H9 (cell line): ENCODE measurements around the gene FAM117A. TPM values are rescaled to one million over a fixed set of nuclear protein-coding genes. Genes with fewer than 3 reads are reported as not detected.

Source experiments
- DNase-seq: peaks from one replicate; pipeline ENCODE4 v3.0.0-alpha.2; 2017
- H2AFZ ChIP-seq: one replicate; pipeline ENCODE4 v1.6.1; 2013; ENCODE audit warnings: mild to moderate bottlenecking, low read length, control low read depth, moderate library complexity
- H2AK5ac ChIP-seq: 2 replicates; pipeline ENCODE4 v1.6.1; 2013; ENCODE audit warnings: low read length, control low read depth, mixed read lengths; ENCODE audit not compliant: insufficient read length
- H2BK120ac ChIP-seq: one replicate; pipeline ENCODE4 v1.6.1; 2013; ENCODE audit warnings: low read depth, mild to moderate bottlenecking, low read length, control low read depth, inconsistent platforms; ENCODE audit not compliant: poor library complexity, severe bottlenecking
- H2BK12ac ChIP-seq: 2 replicates; pipeline ENCODE4 v1.6.1; 2013; ENCODE audit warnings: low read length, control low read depth, mixed read lengths, low read depth; ENCODE audit not compliant: insufficient read length
- H2BK15ac ChIP-seq: 2 replicates; pipeline ENCODE4 v1.6.1; 2013; ENCODE audit warnings: low read depth, low read length, control low read depth
- H2BK20ac ChIP-seq: one replicate; pipeline ENCODE4 v1.6.1; 2013; ENCODE audit warnings: low read depth, mild to moderate bottlenecking, low read length, control low read depth, inconsistent platforms; ENCODE audit not compliant: poor library complexity, severe bottlenecking
- H2BK5ac ChIP-seq: 2 replicates; pipeline ENCODE4 v1.6.1; 2013; ENCODE audit warnings: low read length, control low read depth, mixed read lengths; ENCODE audit not compliant: insufficient read length
- H3K14ac ChIP-seq: 2 replicates; pipeline ENCODE4 v1.6.1; 2013; ENCODE audit warnings: low read length, control low read depth; ENCODE audit not compliant: insufficient read depth
- H3K18ac ChIP-seq: 2 replicates; pipeline ENCODE4 v1.6.1; 2013; ENCODE audit warnings: low read depth, mild to moderate bottlenecking, mixed read lengths, low read length, control low read depth; ENCODE audit not compliant: insufficient read length
- H3K23ac ChIP-seq: 2 replicates; pipeline ENCODE4 v1.6.1; 2013; ENCODE audit warnings: low read length, control low read depth, mixed read lengths, low read depth; ENCODE audit not compliant: insufficient read length
- H3K23me2 ChIP-seq: 2 replicates; pipeline ENCODE4 v1.6.1; 2013; ENCODE audit warnings: low read depth, mild to moderate bottlenecking, mixed read lengths, low read length, control low read depth; ENCODE audit not compliant: insufficient read length, poor library complexity, severe bottlenecking
- H3K27ac ChIP-seq: 2 replicates; pipeline ENCODE4 v1.5.1; 2013; ENCODE audit warnings: low read length, control low read depth, mixed read lengths, low read depth; ENCODE audit not compliant: insufficient read length
- H3K27me3 ChIP-seq: 2 replicates; pipeline ENCODE4 v1.6.1; 2013; ENCODE audit warnings: low read length, control low read depth, inconsistent platforms; ENCODE audit not compliant: insufficient read depth
- H3K4ac ChIP-seq: 2 replicates; pipeline ENCODE4 v1.6.1; 2013; ENCODE audit warnings: low read depth, mild to moderate bottlenecking, control low read depth, inconsistent platforms, low read length, moderate library complexity
- H3K4me1 ChIP-seq: 2 replicates; pipeline ENCODE4 v1.6.1; 2013; ENCODE audit warnings: low read length, control low read depth, inconsistent platforms; ENCODE audit not compliant: insufficient read depth
- H3K4me2 ChIP-seq: 2 replicates; pipeline ENCODE4 v1.6.1; 2013; ENCODE audit warnings: low read length, control low read depth, mixed read lengths; ENCODE audit not compliant: insufficient read length, insufficient read depth
- H3K56ac ChIP-seq: 2 replicates; pipeline ENCODE4 v1.6.1; 2013; ENCODE audit warnings: low read depth, mild to moderate bottlenecking, mixed read lengths, low read length, control low read depth; ENCODE audit not compliant: insufficient read length
- H3K79me1 ChIP-seq: 2 replicates; pipeline ENCODE4 v1.6.1; 2013; ENCODE audit warnings: low read depth, mild to moderate bottlenecking, moderate library complexity, low read length, control low read depth, inconsistent platforms; ENCODE audit not compliant: insufficient read depth, poor library complexity, severe bottlenecking
- H3K79me2 ChIP-seq: 2 replicates; pipeline ENCODE4 v1.6.1; 2013; ENCODE audit warnings: low read length, control low read depth, inconsistent platforms; ENCODE audit not compliant: insufficient read depth
- H3K9ac ChIP-seq: 2 replicates; pipeline ENCODE4 v1.6.1; 2013; ENCODE audit warnings: low read length, control low read depth, mixed read lengths; ENCODE audit not compliant: insufficient read length; ENCODE audit errors: extremely low read depth
- H3K9me3 ChIP-seq: one replicate; pipeline ENCODE4 v1.6.1; 2013; ENCODE audit warnings: low read depth, low read length, inconsistent platforms; ENCODE audit not compliant: control insufficient read depth
- H3T11ph ChIP-seq: one replicate; pipeline ENCODE4 v1.6.1; 2013; ENCODE audit warnings: mild to moderate bottlenecking, low read length, control low read depth, inconsistent platforms
- H4K20me1 ChIP-seq: one replicate; pipeline ENCODE4 v1.6.1; 2013; ENCODE audit not compliant: control insufficient read depth, insufficient read length, insufficient read depth
- H4K5ac ChIP-seq: 2 replicates; pipeline ENCODE4 v1.6.1; 2013; ENCODE audit warnings: low read depth, mild to moderate bottlenecking, mixed read lengths, low read length, control low read depth; ENCODE audit not compliant: insufficient read length
- H4K8ac ChIP-seq: replicated peaks from 2 replicates; pipeline ENCODE4 v1.6.1; 2013; ENCODE audit warnings: low read length, control low read depth, mixed read lengths, low read depth; ENCODE audit not compliant: insufficient read length
- H4K91ac ChIP-seq: 2 replicates; pipeline ENCODE4 v1.6.1; 2013; ENCODE audit warnings: low read depth, mild to moderate bottlenecking, moderate library complexity, mixed read lengths, low read length, control low read depth; ENCODE audit not compliant: insufficient read length
- H3K27ac Mint-ChIP-seq, 3 experiments: 2 replicates in 2 of 3; 3 replicates in 1 of 3; pipeline ENCODE4 v1.8.0; 2020 to 2021; ENCODE audit warnings: mixed read lengths in 3 of 3, mild to moderate bottlenecking in 1 of 3, moderate library complexity in 1 of 3
- H3K27me3 Mint-ChIP-seq: 2 replicates; pipeline ENCODE4 v1.8.0; 2021; ENCODE audit warnings: low read depth, mild to moderate bottlenecking, moderate library complexity, mixed read lengths
- H3K36me3 Mint-ChIP-seq, 3 experiments: 2 replicates in 2 of 3; 3 replicates in 1 of 3; pipeline ENCODE4 v1.8.0; 2020 to 2021; ENCODE audit warnings: low read depth in 3 of 3, mixed read lengths in 3 of 3; ENCODE audit not compliant: insufficient read depth in 1 of 3
- H3K4me1 Mint-ChIP-seq, 2 experiments: 2 replicates each; pipeline ENCODE4 v1.8.0; 2020; ENCODE audit warnings: mixed read lengths in 2 of 2
- H3K4me3 Mint-ChIP-seq, 2 experiments: 2 replicates in 1 of 2; 3 replicates in 1 of 2; pipeline ENCODE4 v1.8.0; 2020 to 2021; ENCODE audit warnings: mild to moderate bottlenecking in 2 of 2, mixed read lengths in 2 of 2, moderate library complexity in 1 of 2
- H3K9me3 Mint-ChIP-seq, 2 experiments: 2 replicates in 1 of 2; 3 replicates in 1 of 2; pipeline ENCODE4 v1.8.0; 2020; ENCODE audit warnings: mild to moderate bottlenecking in 2 of 2, mixed read lengths in 2 of 2, moderate library complexity in 1 of 2
- WGBS: extraction: QIAGEN DNeasy Blood & Tissue Kit; methylation state at CpG from one replicate; pipeline ENCODE4 v1.1.7; 2013; ENCODE audit warnings: missing lambda C conversion rate, low lambda C conversion rate, mixed read lengths; ENCODE audit not compliant: insufficient read length; ENCODE audit errors: extremely low coverage; 5-methylcytosine and 5-hydroxymethylcytosine counted together
- total RNA-seq: library from RNA; stranded (reverse); gene quantifications from 2 replicates; pipeline ENCODE4 v1.2.1, GENCODE V29; 2021
- TF ChIP-seq, protein P1 (sequence below): fragments of 200-600 bp; sonication (generic); conservative IDR thresholded peaks from 3 replicates; pipeline ENCODE4 v1.8.0; 2021; ENCODE audit warnings: antibody characterized with exemption, mild to moderate bottlenecking

FAM117A gene
- total RNA-seq, 1 experiment from 2014 or later: 21.1 TPM

DNA sequence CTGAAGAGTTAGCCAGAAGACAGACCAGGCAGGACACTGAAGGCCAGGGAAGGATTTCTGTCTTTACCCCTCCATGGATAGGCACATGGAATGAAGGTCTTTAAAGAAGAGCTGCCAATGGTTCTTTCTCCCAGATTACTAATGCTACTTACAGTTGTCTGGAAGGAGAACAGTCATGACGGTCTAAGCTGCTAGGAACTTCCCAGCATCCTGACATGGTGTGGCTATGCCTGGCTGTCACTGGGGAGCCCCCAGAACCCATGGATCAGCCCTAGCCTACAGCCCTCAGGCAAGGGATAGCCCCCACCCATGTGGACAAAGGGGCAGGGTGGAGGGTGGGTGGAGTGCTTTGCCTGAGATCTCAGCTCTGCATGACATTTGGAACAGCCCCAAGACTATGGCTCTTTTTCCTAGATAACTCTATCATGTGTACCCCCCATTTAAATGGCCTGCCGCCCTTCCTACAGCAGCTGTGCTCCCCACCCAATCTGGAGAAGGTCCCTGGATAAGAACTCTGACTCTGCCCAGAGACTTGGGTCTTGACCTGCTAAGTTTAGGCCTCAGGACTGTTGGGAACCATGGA, 15.3 kb upstream of the FAM117A start:
- Histone ChIP-seq H3K9ac (no peak overlapping the region), H4K91ac (no peak overlapping the region), H3K4me1 (no peaks in the 10 kb centered on the region; the same call in 1 of the 2 replicates), H3K23ac (no peak overlapping the region), H2BK12ac (no peak overlapping the region), H3K18ac (no peak overlapping the region), H3K79me2 (no peaks in the 10 kb centered on the region), H2BK15ac (no peak overlapping the region), H3K27me3 (no peaks in the 10 kb centered on the region; the same call in 1 of the 2 replicates), H2BK120ac (no peak overlapping the region), H3K14ac (no peak overlapping the region), H3K56ac (no peak overlapping the region), H2AFZ (no peak overlapping the region), H3K9me3 (no peaks in the 10 kb centered on the region), H3K27ac (no peak overlapping the region), H4K5ac (no peak overlapping the region), H2BK5ac (no peak overlapping the region), H3K4me2 (no peak overlapping the region), H2AK5ac (no peak overlapping the region), H2BK20ac (no peak overlapping the region), H3K4ac (no peak overlapping the region), H3T11ph (no peak overlapping the region), H3K79me1 (no peaks in the 10 kb centered on the region), H4K20me1 (no peaks in the 10 kb centered on the region), H3K23me2 (no peaks in the 10 kb centered on the region), H4K8ac (no peak overlapping the region)
- Mint-ChIP-seq H3K36me3 (no peaks in the 10 kb centered on the region), H3K27ac (no peak overlapping the region), H3K9me3 (no peaks in the 10 kb centered on the region), H3K4me3 (no peak overlapping the region), H3K4me1 (peaks cover 3 to 6% of the 10 kb centered on the region in 2 experiments; a peak in 3 of 4 replicates), H3K27me3 (peaks cover 4% of the 10 kb centered on the region)
- no peak for DNase-seq
- WGBS: no CpG with 5 or more reads among the region's 2 CpGs
- TF ChIP-seq, protein P1, sequence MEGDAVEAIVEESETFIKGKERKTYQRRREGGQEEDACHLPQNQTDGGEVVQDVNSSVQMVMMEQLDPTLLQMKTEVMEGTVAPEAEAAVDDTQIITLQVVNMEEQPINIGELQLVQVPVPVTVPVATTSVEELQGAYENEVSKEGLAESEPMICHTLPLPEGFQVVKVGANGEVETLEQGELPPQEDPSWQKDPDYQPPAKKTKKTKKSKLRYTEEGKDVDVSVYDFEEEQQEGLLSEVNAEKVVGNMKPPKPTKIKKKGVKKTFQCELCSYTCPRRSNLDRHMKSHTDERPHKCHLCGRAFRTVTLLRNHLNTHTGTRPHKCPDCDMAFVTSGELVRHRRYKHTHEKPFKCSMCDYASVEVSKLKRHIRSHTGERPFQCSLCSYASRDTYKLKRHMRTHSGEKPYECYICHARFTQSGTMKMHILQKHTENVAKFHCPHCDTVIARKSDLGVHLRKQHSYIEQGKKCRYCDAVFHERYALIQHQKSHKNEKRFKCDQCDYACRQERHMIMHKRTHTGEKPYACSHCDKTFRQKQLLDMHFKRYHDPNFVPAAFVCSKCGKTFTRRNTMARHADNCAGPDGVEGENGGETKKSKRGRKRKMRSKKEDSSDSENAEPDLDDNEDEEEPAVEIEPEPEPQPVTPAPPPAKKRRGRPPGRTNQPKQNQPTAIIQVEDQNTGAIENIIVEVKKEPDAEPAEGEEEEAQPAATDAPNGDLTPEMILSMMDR: no peak
